ENCODE data around the gene AP1B1. TPM values are rescaled to one million over a fixed set of nuclear protein-coding genes. Genes with fewer than 3 reads are reported as not detected.

AP1B1 gene
- total RNA-seq, 1 donor from 2014 or later: 28.0 TPM

Small RNA genes within 50 kb of the gene (microRNA-seq; reads per million reads assigned to microRNA genes)
- 5.8 reads per million, percentile 9 among the genes with 10 or more reads in this experiment for gene MIR3653

Other genes starting within 250 kb of the AP1B1 start
- gene EMID1, start 182.7 kb downstream of the AP1B1 start, total RNA-seq: 1.3 TPM
- 16.7 TPM for gene RHBDD3, start 120.6 kb downstream of the AP1B1 start, total RNA-seq
- 138 TPM for gene EWSR1, start 120.3 kb downstream of the AP1B1 start, total RNA-seq
- 13.0 TPM for gene GAS2L1, start 81.9 kb downstream of the AP1B1 start, total RNA-seq
- 1.3 TPM for gene RASL10A, start 72.9 kb downstream of the AP1B1 start, total RNA-seq
- not detected for gene RFPL1, start 50.0 kb upstream of the AP1B1 start, total RNA-seq
- gene NEFH, start 91.6 kb upstream of the AP1B1 start, total RNA-seq: 0.22 TPM
- 37.0 TPM for gene THOC5, start 165.2 kb upstream of the AP1B1 start, total RNA-seq
- gene NIPSNAP1, start 192.5 kb upstream of the AP1B1 start, total RNA-seq: 14.8 TPM
- 43.4 TPM for gene NF2, start 215.1 kb upstream of the AP1B1 start, total RNA-seq

Data from cardiac septum (tissue), 1 donor.